SK-N-SH (cell line): ENCODE results near the gene FERMT2. TPM values are rescaled to one million over a fixed set of nuclear protein-coding genes. Genes with fewer than 3 reads are reported as not detected.

Source experiments
- CTCF ChIA-PET: fragments of 300-600, 350-600 bp; formaldehyde crosslinking; extraction: SDS; loops from one replicate; lab custom pipeline; 2021; lab: Yijun Ruan, JAX
- POLR2A ChIA-PET: fragments of 350-600 bp; sonication (Branson Sonifier 250); formaldehyde crosslinking; extraction: SDS; loops from one replicate; lab custom pipeline; 2020; ENCODE audit warnings: antibody characterized with exemption, inconsistent platforms; lab: Yijun Ruan, JAX
- DNase-seq: peaks from one replicate; pipeline ENCODE4 v3.0.0; 2012
- H2AFZ ChIP-seq: fragments of 200-600 bp; sonication (generic); 2 replicates; pipeline ENCODE4 v1.8.1; 2016; ENCODE audit warnings: antibody characterized with exemption, mild to moderate bottlenecking, low read depth
- H3F3A ChIP-seq: fragments of 200-600 bp; sonication (generic); replicated peaks from 2 replicates; pipeline ENCODE3; 2016; ENCODE audit warnings: antibody characterized with exemption, mild to moderate bottlenecking; ENCODE audit not compliant: insufficient read depth
- H3K27ac ChIP-seq, 2 experiments: fragments of 200-500 bp in 1 of 2; fragments of 200-600 bp in 1 of 2; sonication (Bioruptor generic) in 1 of 2; sonication (generic), shearing (Covaris generic) in 1 of 2; 2 replicates each; pipeline versions ENCODE4 v1.5.1 to v1.6.1; 2014 to 2016; ENCODE audit warnings: low read depth in 2 of 2, inconsistent platforms in 1 of 2, low read length in 1 of 2, mild to moderate bottlenecking in 1 of 2, mixed read lengths in 1 of 2
- H3K27me3 ChIP-seq: fragments of 200-600 bp; sonication (generic), shearing (Covaris generic); 2 replicates; pipeline ENCODE4 v1.6.1; 2016; ENCODE audit warnings: mixed run types; ENCODE audit not compliant: insufficient read depth
- H3K36me3 ChIP-seq, 2 experiments: fragments of 200-500 bp in 1 of 2; fragments of 200-600 bp in 1 of 2; sonication (Bioruptor generic) in 1 of 2; sonication (generic) in 1 of 2; replicated peaks in 1 of 2; 2 replicates each; pipeline versions ENCODE3 to v1.5.1; 2014 to 2016; ENCODE audit warnings: low read length in 1 of 2, mild to moderate bottlenecking in 1 of 2; ENCODE audit not compliant: insufficient read depth in 2 of 2, control insufficient read depth in 1 of 2
- H3K4me1 ChIP-seq, 2 experiments: fragments of 200-500 bp in 1 of 2; fragments of 200-600 bp in 1 of 2; sonication (Bioruptor generic) in 1 of 2; sonication (generic), shearing (Covaris generic) in 1 of 2; 2 replicates each; pipeline versions ENCODE4 v1.5.1 to v1.6.1; 2014 to 2016; ENCODE audit warnings: low read depth in 1 of 2, low read length in 1 of 2, mixed run types in 1 of 2; ENCODE audit not compliant: insufficient read depth in 2 of 2, control insufficient read depth in 1 of 2
- H3K4me2 ChIP-seq: fragments of 200-600 bp; sonication (generic), shearing (Covaris generic); 2 replicates; pipeline ENCODE4 v1.6.1; 2017; ENCODE audit warnings: mixed run types
- H3K4me3 ChIP-seq, 2 experiments: fragments of 200-500 bp in 1 of 2; fragments of 200-600 bp in 1 of 2; sonication (Bioruptor generic) in 1 of 2; sonication (generic), shearing (Covaris generic) in 1 of 2; 2 replicates each; pipeline versions ENCODE4 v1.5.1 to v1.8.1; 2014 to 2016; ENCODE audit warnings: low read depth in 2 of 2, inconsistent platforms in 1 of 2, low read length in 1 of 2, mild to moderate bottlenecking in 1 of 2, mixed read lengths in 1 of 2, moderate library complexity in 1 of 2
- H3K79me2 ChIP-seq: fragments of 200-600 bp; sonication (generic); 2 replicates; pipeline ENCODE4 v1.8.1; 2017; ENCODE audit warnings: mild to moderate bottlenecking; ENCODE audit not compliant: insufficient read depth
- H3K9ac ChIP-seq: fragments of 200-600 bp; sonication (generic); 2 replicates; pipeline ENCODE4 v1.6.1; 2017; ENCODE audit warnings: mixed run types
- H3K9me2 ChIP-seq: fragments of 200-600 bp; sonication (generic); 2 replicates; pipeline ENCODE4 v1.6.1; 2017; ENCODE audit warnings: mixed run types
- H3K9me3 ChIP-seq: fragments of 200-600 bp; sonication (generic); 2 replicates; pipeline ENCODE4 v1.6.1; 2017; ENCODE audit warnings: mixed run types, mild to moderate bottlenecking, moderate library complexity
- H4K20me1 ChIP-seq: fragments of 200-600 bp; sonication (generic); 2 replicates; pipeline ENCODE4 v1.6.1; 2017; ENCODE audit warnings: mild to moderate bottlenecking, mixed run types; ENCODE audit not compliant: insufficient read depth
- ELF1 ChIP-seq: IDR thresholded peaks from 2 replicates; pipeline ENCODE4 v1.4.0; 2012
- EZH2phosphoT487 ChIP-seq: fragments of 200-600 bp; sonication (generic); IDR thresholded peaks from 2 replicates; pipeline ENCODE4 v1.6.1; 2017; ENCODE audit warnings: low read depth, mixed run types, mild to moderate bottlenecking, antibody characterized with exemption, moderate library complexity, borderline replicate concordance
- FOXJ3 ChIP-seq: sonication (generic); formaldehyde crosslinking; IDR thresholded peaks from 2 replicates; pipeline ENCODE4 v1.5.1; 2020; ENCODE audit warnings: mild to moderate bottlenecking, missing genetic modification reagents
- MXI1 ChIP-seq: IDR thresholded peaks from 2 replicates; pipeline ENCODE4 v1.6.1; 2012; ENCODE audit warnings: mild to moderate bottlenecking, low read depth, low read length, improper control_type of control experiment
- RFX5 ChIP-seq: IDR thresholded peaks from 2 replicates; pipeline ENCODE4 v1.6.1; 2012; ENCODE audit warnings: mild to moderate bottlenecking, improper control_type of control experiment, low read length
- RXRA ChIP-seq: IDR thresholded peaks from 2 replicates; pipeline ENCODE4 v1.4.0; 2012; ENCODE audit warnings: low read depth, mild to moderate bottlenecking, borderline replicate concordance
- SMC3 ChIP-seq: IDR thresholded peaks from 2 replicates; pipeline ENCODE4 v1.6.1; 2012; ENCODE audit warnings: low read depth, low read length, improper control_type of control experiment
- TAF1 ChIP-seq: IDR thresholded peaks from 2 replicates; pipeline ENCODE4 v1.6.1; 2012; ENCODE audit warnings: low read depth, mild to moderate bottlenecking, low read length, moderate library complexity, borderline replicate concordance
- TCF12 ChIP-seq: IDR thresholded peaks from 2 replicates; pipeline ENCODE4 v1.4.0; 2012
- TEAD4 ChIP-seq: IDR thresholded peaks from 2 replicates; pipeline ENCODE4 v1.4.0; 2012; ENCODE audit warnings: mild to moderate bottlenecking, borderline replicate concordance; ENCODE audit not compliant: insufficient read depth
- WGBS: methylation state at CpG from one replicate; pipeline ENCODE4 v1.1.6; 2017; ENCODE audit warnings: low lambda C conversion rate; 5-methylcytosine and 5-hydroxymethylcytosine counted together
- polyA plus RNA-seq, 3 experiments: library from polyadenylated mRNA; depleted of rRNA; stranded (reverse); fragments of >200 nt; gene quantifications; 2 replicates each; pipeline ENCODE4 v1.2.3, GENCODE V29; 2012
- TF ChIP-seq, protein P1 (sequence below): fragments of 150-350 bp; IDR thresholded peaks from 2 replicates; pipeline ENCODE4 v1.6.1; 2016; ENCODE audit warnings: mild to moderate bottlenecking, low read depth, low read length
- TF ChIP-seq, protein P2 (sequence below): IDR thresholded peaks from 2 replicates; pipeline ENCODE4 v1.4.0; 2012; ENCODE audit warnings: low read depth, borderline replicate concordance
- TF ChIP-seq, protein P3 (sequence below): fragments of 150-350 bp; IDR thresholded peaks from 2 replicates; pipeline ENCODE4 v1.6.1; 2017; ENCODE audit warnings: antibody characterized with exemption, low read length, low read depth, borderline replicate concordance
- TF ChIP-seq, protein P4 (sequence below): IDR thresholded peaks from 2 replicates; pipeline ENCODE4 v1.4.0; 2012; ENCODE audit warnings: low read depth, borderline replicate concordance

FERMT2 gene
- polyA plus RNA-seq, 1 of the 3 experiments (the other 2 are of a cell fraction), result 40.1 TPM

DNA sequence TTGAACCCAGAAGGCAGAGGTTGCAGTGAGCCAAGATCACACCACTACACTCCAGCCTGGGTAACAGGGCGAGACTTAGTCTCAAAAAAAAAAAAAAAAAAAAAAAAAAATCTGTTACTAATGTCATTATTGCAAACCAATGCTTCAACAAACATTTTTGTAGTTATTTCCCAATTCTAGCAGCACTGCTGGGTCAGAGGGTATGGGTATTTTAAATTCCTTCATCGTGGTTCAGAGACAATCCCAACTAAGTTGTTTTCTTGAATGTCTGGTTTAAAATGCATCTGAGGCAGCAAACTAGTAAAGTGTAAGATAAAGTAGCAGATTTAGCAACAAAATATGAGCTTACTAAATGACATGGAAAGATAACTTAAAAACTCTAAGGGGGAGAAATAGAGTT lies 65.6 kb downstream of the FERMT2 start:
- Histone ChIP-seq H3F3A (peaks cover 14% of the 10 kb centered on the region), H4K20me1 (no peaks in the 10 kb centered on the region), H3K79me2 (peaks cover 100% of the 10 kb centered on the region), H3K36me3 (peaks cover 19 to 81% of the 10 kb centered on the region in 2 experiments), H2AFZ (no peak overlapping the region), H3K27me3 (no peaks in the 10 kb centered on the region), H3K9ac (no peak overlapping the region), H3K4me2 (no peak overlapping the region), H3K9me2 (no peaks in the 10 kb centered on the region), H3K27ac (no peak overlapping the region), H3K4me1 (no peaks in the 10 kb centered on the region; a peak in 1 of 4 replicates), H3K4me3 (no peak overlapping the region), H3K9me3 (no peaks in the 10 kb centered on the region)
- POLR2A ChIA-PET, result no interaction called here
- no peak for DNase-seq
- 89% methylated on average over 2 of the region's 2 CpGs for WGBS
- TF ChIP-seq, protein P1, sequence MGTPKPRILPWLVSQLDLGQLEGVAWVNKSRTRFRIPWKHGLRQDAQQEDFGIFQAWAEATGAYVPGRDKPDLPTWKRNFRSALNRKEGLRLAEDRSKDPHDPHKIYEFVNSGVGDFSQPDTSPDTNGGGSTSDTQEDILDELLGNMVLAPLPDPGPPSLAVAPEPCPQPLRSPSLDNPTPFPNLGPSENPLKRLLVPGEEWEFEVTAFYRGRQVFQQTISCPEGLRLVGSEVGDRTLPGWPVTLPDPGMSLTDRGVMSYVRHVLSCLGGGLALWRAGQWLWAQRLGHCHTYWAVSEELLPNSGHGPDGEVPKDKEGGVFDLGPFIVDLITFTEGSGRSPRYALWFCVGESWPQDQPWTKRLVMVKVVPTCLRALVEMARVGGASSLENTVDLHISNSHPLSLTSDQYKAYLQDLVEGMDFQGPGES, result no peak
- TF ChIP-seq, protein P2, sequence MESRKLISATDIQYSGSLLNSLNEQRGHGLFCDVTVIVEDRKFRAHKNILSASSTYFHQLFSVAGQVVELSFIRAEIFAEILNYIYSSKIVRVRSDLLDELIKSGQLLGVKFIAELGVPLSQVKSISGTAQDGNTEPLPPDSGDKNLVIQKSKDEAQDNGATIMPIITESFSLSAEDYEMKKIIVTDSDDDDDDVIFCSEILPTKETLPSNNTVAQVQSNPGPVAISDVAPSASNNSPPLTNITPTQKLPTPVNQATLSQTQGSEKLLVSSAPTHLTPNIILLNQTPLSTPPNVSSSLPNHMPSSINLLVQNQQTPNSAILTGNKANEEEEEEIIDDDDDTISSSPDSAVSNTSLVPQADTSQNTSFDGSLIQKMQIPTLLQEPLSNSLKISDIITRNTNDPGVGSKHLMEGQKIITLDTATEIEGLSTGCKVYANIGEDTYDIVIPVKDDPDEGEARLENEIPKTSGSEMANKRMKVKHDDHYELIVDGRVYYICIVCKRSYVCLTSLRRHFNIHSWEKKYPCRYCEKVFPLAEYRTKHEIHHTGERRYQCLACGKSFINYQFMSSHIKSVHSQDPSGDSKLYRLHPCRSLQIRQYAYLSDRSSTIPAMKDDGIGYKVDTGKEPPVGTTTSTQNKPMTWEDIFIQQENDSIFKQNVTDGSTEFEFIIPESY, result no peak
- no peak for TF ChIP-seq TAF1
- no peak for TF ChIP-seq ELF1
- no peak for TF ChIP-seq TCF12
- no peak for TF ChIP-seq MXI1
- no peak for TF ChIP-seq SMC3
- TF ChIP-seq EZH2phosphoT487, result no peak
- TF ChIP-seq, protein P3, sequence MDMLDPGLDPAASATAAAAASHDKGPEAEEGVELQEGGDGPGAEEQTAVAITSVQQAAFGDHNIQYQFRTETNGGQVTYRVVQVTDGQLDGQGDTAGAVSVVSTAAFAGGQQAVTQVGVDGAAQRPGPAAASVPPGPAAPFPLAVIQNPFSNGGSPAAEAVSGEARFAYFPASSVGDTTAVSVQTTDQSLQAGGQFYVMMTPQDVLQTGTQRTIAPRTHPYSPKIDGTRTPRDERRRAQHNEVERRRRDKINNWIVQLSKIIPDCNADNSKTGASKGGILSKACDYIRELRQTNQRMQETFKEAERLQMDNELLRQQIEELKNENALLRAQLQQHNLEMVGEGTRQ, result no peak
- TF ChIP-seq, protein P4, sequence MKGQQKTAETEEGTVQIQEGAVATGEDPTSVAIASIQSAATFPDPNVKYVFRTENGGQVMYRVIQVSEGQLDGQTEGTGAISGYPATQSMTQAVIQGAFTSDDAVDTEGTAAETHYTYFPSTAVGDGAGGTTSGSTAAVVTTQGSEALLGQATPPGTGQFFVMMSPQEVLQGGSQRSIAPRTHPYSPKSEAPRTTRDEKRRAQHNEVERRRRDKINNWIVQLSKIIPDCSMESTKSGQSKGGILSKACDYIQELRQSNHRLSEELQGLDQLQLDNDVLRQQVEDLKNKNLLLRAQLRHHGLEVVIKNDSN, result no peak
- TF ChIP-seq FOXJ3 (CRISPR knock-in tag), result no peak
- TF ChIP-seq TEAD4, result no peak
- TF ChIP-seq RXRA, result no peak
- no peak for TF ChIP-seq RFX5
- CTCF ChIA-PET, result no interaction called here
